Suprapubic skin (tissue), 4 donors: ENCODE measurements around the gene RBMS1. TPM values are rescaled to one million over a fixed set of nuclear protein-coding genes. Genes with fewer than 3 reads are reported as not detected.
A peak's percentile ranks its signal among the peaks of the same experiment; 100 is the strongest.

ENCODE experiments used
- DNase-seq, 2 donors: peaks; one replicate each; pipeline ENCODE4 v3.0.0-alpha.2; 2019; ENCODE audit warnings: low spot score in 2 of 2
- H3K27ac ChIP-seq: fragments of 200-600 bp; sonication (generic); one replicate; pipeline ENCODE4 v1.5.1; 2019
- H3K27me3 ChIP-seq: fragments of 200-600 bp; sonication (generic); one replicate; pipeline ENCODE4 v1.5.1; 2019
- H3K36me3 ChIP-seq: fragments of 200-600 bp; sonication (generic); one replicate; pipeline ENCODE4 v1.5.1; 2019
- H3K4me1 ChIP-seq: fragments of 200-600 bp; sonication (generic); one replicate; pipeline ENCODE4 v1.5.1; 2019
- H3K4me3 ChIP-seq: fragments of 200-600 bp; sonication (generic); one replicate; pipeline ENCODE4 v1.5.1; 2019; ENCODE audit warnings: mild to moderate bottlenecking
- H3K9me3 ChIP-seq: fragments of 200-600 bp; sonication (generic); one replicate; pipeline ENCODE4 v1.5.1; 2019
- CTCF ChIP-seq, 2 donors: fragments of 200-600 bp in 1 of 2; fragments of 450-650 bp in 1 of 2; sonication (generic) in 1 of 2; IDR thresholded peaks; one replicate each; pipeline ENCODE4 v1.5.1; 2016 to 2019; ENCODE audit warnings: antibody characterized with exemption in 2 of 2, mild to moderate bottlenecking in 1 of 2, moderate library complexity in 1 of 2
- EP300 ChIP-seq: sonication (generic); formaldehyde crosslinking; IDR thresholded peaks from one replicate; pipeline ENCODE4 v1.6.1; 2017; ENCODE audit warnings: antibody characterized with exemption
- POLR2A ChIP-seq, 2 donors: fragments of 450-650 bp; IDR thresholded peaks; one replicate each; pipeline ENCODE4 v1.6.1; 2017; ENCODE audit warnings: antibody characterized with exemption in 2 of 2, mild to moderate bottlenecking in 2 of 2, moderate library complexity in 2 of 2
- POLR2AphosphoS5 ChIP-seq, 3 donors: sonication (generic); formaldehyde crosslinking; IDR thresholded peaks; one replicate each; pipeline ENCODE4 v1.6.1; 2017; ENCODE audit warnings: antibody characterized with exemption in 3 of 3
- WGBS: methylation state at CpG from one replicate; pipeline ENCODE4 v1.1.5; 2018; 5-methylcytosine and 5-hydroxymethylcytosine counted together
- total RNA-seq, 4 donors: library from RNA; depleted of rRNA; stranded (reverse); fragments of >200 nt; gene quantifications; one replicate each; pipeline ENCODE4 v1.1.0, GENCODE V29; 2016

The RBMS1 gene
- total RNA-seq, 4 donors from 2014 or later = 55.7 to 92.2 (median 62.2) TPM

- Histone ChIP-seq H3K4me1 (peaks cover 4% of the 10 kb centered on the region), H3K4me3 (no peak overlapping the region), H3K27me3 (no peaks in the 10 kb centered on the region), H3K27ac (no peak overlapping the region), H3K9me3 (no peaks in the 10 kb centered on the region), H3K36me3 (no peaks in the 10 kb centered on the region)
- TF ChIP-seq CTCF (IDR thresholded peaks at IDR 0.05) = no peak
- no peak for TF ChIP-seq POLR2A (IDR thresholded peaks at IDR 0.05)
- TF ChIP-seq POLR2AphosphoS5 (IDR thresholded peaks at IDR 0.05) = no peak
- TF ChIP-seq EP300 = no peak
- DNase-seq = no peak
- WGBS = 78% methylated on average over 5 of the region's 5 CpGs
Measured at GRCh38 chr2:160502478-160502877, 8.9 kb upstream of the RBMS1 start.

GRCh38 chr2:160501370-160501769 lies 7.8 kb upstream of the RBMS1 start:
- H3K27me3 ChIP-seq = no peaks in the 10 kb centered on the region
- no peaks in the 10 kb centered on the region for H3K36me3 ChIP-seq
- no peak for DNase-seq
- WGBS = 82% methylated on average over 1 of the region's 1 CpG
- H3K9me3 ChIP-seq = no peaks in the 10 kb centered on the region
- TF ChIP-seq POLR2AphosphoS5 (IDR thresholded peaks at IDR 0.05) = no peak
- H3K4me3 ChIP-seq = no peak overlapping the region
- peaks cover 4% of the 10 kb centered on the region for H3K4me1 ChIP-seq
- no peak overlapping the region for H3K27ac ChIP-seq

GRCh38 chr2:160499865-160500264 lies 6.3 kb upstream of the RBMS1 start:
- no peak for DNase-seq
- Histone ChIP-seq H3K4me1 (no peaks in the 10 kb centered on the region), H3K27me3 (no peaks in the 10 kb centered on the region), H3K36me3 (no peaks in the 10 kb centered on the region), H3K9me3 (no peaks in the 10 kb centered on the region), H3K27ac (no peak overlapping the region), H3K4me3 (no peak overlapping the region)
- WGBS = 89% methylated on average over 1 of the region's 1 CpG
- TF ChIP-seq POLR2A (IDR thresholded peaks at IDR 0.05) (no peak), EP300 (no peak), CTCF (IDR thresholded peaks at IDR 0.05) (no peak), POLR2AphosphoS5 (IDR thresholded peaks at IDR 0.05) (no peak)

- DNase-seq = no peak
- no peaks in the 10 kb centered on the region for H3K9me3 ChIP-seq
- H3K36me3 ChIP-seq = no peaks in the 10 kb centered on the region
- no peak for TF ChIP-seq CTCF (IDR thresholded peaks at IDR 0.05)
- TF ChIP-seq POLR2A (IDR thresholded peaks at IDR 0.05) = no peak
- TF ChIP-seq POLR2AphosphoS5 (IDR thresholded peaks at IDR 0.05) = no peak
- TF ChIP-seq EP300 = no peak
- no peaks in the 10 kb centered on the region for H3K27me3 ChIP-seq
- H3K4me3 ChIP-seq = no peak overlapping the region
- peaks cover 4% of the 10 kb centered on the region for H3K4me1 ChIP-seq
- 91% methylated on average over 5 of the region's 5 CpGs for WGBS
- no peak overlapping the region for H3K27ac ChIP-seq
Measured at GRCh38 chr2:160498137-160498536, 4.5 kb upstream of the RBMS1 start.

- DNase-seq = no peak
- Histone ChIP-seq H3K36me3 (no peaks in the 10 kb centered on the region), H3K27me3 (no peaks in the 10 kb centered on the region), H3K27ac (peak overlapping the region; percentile 99), H3K4me3 (peak overlapping the region; percentile 97), H3K4me1 (peaks cover 30% of the 10 kb centered on the region), H3K9me3 (no peaks in the 10 kb centered on the region)
- WGBS = 24% methylated on average over 7 of the region's 8 CpGs
- TF ChIP-seq EP300 (no peak), POLR2A (IDR thresholded peaks at IDR 0.05) (no peak), CTCF (IDR thresholded peaks at IDR 0.05) (no peak), POLR2AphosphoS5 (IDR thresholded peaks at IDR 0.05) (no peak)
Measured at GRCh38 chr2:160494201-160494644, 616 bp upstream of the RBMS1 start.
